ENCODE measurements around the gene TNIP1.

GRCh38 chr5:151023651-151024050 is 57.2 kb downstream of the TNIP1 start:
- TF ChIP-seq POLR2A (IDR thresholded peaks at IDR 0.05; ENCODE audit: low read depth, low read length), result no peak
- no peak for TF ChIP-seq POLR2AphosphoS5 (IDR thresholded peaks at IDR 0.05; ENCODE audit: low read depth, low read length)
- no peak for TF ChIP-seq TAF1 (IDR thresholded peaks at IDR 0.05; ENCODE audit: borderline replicate concordance, low read depth, low read length)

Measured in GM12892 (cell line).